Skeletal muscle satellite cell (primary cell): Measurements from ENCODE around the gene ATXN7L2.

Source experiments
- H3K27me3 ChIP-seq: 2 replicates; pipeline ENCODE4 v1.7.0; 2013; ENCODE audit warnings: low read length; ENCODE audit not compliant: control insufficient read depth, insufficient read depth
- H3K36me3 ChIP-seq: 2 replicates; pipeline ENCODE4 v1.7.0; 2013; ENCODE audit warnings: mild to moderate bottlenecking, control low read depth, low read length; ENCODE audit not compliant: insufficient read depth
- H3K4me1 ChIP-seq: 2 replicates; pipeline ENCODE4 v1.7.0; 2013; ENCODE audit warnings: low read length; ENCODE audit not compliant: control insufficient read depth, insufficient read depth
- H3K4me2 ChIP-seq: 2 replicates; pipeline ENCODE4 v1.7.0; 2013; ENCODE audit warnings: mild to moderate bottlenecking, low read length
- H3K4me3 ChIP-seq: 2 replicates; pipeline ENCODE4 v1.7.0; 2013; ENCODE audit warnings: low read length
- H3K9ac ChIP-seq: 2 replicates; pipeline ENCODE4 v1.7.0; 2013; ENCODE audit warnings: mild to moderate bottlenecking, low read depth, low read length, moderate library complexity
- H3K9me3 ChIP-seq: replicated peaks from 2 replicates; pipeline ENCODE4 v1.7.0; 2013; ENCODE audit warnings: mild to moderate bottlenecking, control low read depth, low read length

Gene ATXN7L2

DNA sequence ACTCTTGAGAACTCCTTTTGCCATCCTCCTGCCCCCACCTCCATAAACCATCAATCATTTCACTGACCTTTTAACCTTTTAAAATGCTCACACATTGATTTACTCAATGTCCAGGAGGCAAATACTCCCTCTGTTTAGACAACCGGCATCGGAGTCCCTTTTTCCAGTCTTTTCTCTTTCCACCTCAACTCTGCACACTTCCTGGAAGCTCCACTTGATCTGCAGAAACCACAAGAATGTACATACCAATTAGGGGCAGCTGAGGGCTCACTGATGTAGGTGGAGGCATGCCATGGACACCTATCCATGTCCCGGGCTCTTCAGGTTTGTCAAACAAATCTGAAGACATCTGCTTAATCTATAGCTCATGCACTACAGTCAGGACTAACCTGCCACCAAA is 31.1 kb downstream of the ATXN7L2 start:
- H3K9ac ChIP-seq = no peak overlapping the region
- no peaks in the 10 kb centered on the region for H3K36me3 ChIP-seq
- no peak overlapping the region for H3K4me3 ChIP-seq
- peaks cover 6% of the 10 kb centered on the region for H3K4me1 ChIP-seq
- H3K4me2 ChIP-seq = no peak overlapping the region
- H3K27me3 ChIP-seq = peaks cover 17% of the 10 kb centered on the region
- H3K9me3 ChIP-seq = no peaks in the 10 kb centered on the region

DNA sequence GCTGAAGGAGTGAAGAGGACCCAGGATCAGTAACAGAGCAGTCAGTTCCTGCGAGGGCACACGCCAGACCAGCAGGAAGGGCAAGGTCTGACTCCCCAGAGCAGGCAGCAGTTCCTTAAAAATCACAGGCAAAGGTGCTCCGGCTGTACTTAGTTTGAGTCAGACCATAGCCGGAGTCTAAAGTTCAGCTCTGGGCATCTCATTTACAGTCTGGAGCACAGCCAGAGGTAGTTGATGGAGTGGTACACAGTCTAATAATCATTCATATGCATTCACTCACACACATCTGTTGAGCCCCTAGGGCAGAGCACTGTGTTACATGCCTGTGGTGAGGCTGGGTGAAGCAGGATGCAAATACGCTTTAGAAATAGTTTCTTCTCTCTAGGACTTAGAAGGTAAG is 33.2 kb downstream of the ATXN7L2 start:
- H3K36me3 ChIP-seq = no peaks in the 10 kb centered on the region
- H3K4me1 ChIP-seq = no peaks in the 10 kb centered on the region
- H3K9ac ChIP-seq = no peak overlapping the region
- no peak overlapping the region for H3K4me3 ChIP-seq
- H3K9me3 ChIP-seq = no peaks in the 10 kb centered on the region
- H3K27me3 ChIP-seq = peaks cover 18% of the 10 kb centered on the region
- H3K4me2 ChIP-seq = no peak overlapping the region

DNA sequence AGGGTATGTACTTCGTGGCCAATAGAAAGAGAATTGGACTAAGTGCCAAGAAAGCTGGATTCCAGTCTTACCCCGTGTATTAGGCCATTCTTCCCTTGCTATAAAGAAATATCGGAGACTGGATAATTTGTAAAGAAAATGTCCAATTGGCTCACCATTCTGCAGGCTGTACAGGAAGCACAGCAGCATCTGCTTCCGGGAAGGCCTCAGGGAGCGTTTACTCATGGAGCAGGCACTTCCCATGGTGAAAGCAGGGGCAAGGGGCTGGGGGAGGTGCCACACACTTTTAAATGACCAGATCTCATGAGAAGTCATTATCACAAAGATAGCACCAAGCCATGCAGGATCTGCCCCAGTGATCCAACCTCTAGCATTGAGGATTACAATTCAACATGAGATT is 33.6 kb downstream of the ATXN7L2 start:
- no peaks in the 10 kb centered on the region for H3K36me3 ChIP-seq
- no peak overlapping the region for H3K4me3 ChIP-seq
- peaks cover 23% of the 10 kb centered on the region for H3K27me3 ChIP-seq
- H3K9me3 ChIP-seq = no peaks in the 10 kb centered on the region
- H3K4me2 ChIP-seq = no peak overlapping the region
- no peak overlapping the region for H3K9ac ChIP-seq
- H3K4me1 ChIP-seq = no peaks in the 10 kb centered on the region

DNA sequence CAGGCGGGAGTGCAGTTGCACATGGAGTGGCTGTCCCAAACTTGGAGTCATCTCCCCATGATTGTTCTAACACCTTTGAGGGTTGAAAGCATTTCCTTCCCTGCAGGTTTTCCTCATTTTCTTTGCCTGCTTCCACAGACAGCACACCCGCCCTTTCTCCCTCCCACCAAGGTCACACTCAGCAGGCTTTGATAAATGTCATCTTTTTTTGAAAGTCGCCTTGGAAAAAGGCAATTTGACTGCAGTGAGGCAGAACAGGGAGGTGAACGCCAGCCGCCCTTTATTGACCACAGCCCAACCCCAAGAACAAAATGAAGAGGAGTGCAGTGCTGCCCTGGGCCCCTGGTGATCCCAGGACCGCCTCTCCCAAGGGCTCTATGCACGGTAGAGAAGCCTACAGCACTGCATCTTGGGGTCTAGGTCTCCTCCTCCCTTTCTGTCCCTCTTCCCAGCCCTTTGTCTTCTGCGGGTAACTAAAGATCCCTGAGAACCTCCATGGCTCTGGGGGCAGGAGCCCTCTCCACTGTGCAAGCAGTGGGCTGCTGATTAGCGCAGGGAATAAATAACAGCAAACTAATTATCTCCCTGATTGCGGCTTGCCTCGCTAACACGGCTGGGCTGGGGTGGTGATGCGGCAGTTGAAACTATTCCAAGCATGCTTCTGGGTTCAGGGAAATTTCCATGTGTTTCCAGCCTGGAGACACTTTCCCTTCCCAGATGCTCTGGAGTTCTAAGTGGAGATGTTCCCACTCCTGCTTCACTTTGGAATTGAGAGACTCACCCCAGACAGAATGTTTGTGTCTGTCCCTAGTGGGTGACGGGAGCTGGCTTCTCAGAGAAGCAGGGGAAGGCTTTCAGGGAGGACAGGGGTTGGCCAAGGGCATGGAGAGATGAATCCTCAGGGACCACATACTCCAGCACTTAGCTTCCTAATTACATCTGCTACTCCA is 37.6 kb downstream of the ATXN7L2 start:
- peaks cover 39% of the 10 kb centered on the region for H3K27me3 ChIP-seq
- no peaks in the 10 kb centered on the region for H3K36me3 ChIP-seq
- H3K4me1 ChIP-seq = no peaks in the 10 kb centered on the region
- no peak overlapping the region for H3K4me2 ChIP-seq
- H3K4me3 ChIP-seq = no peak overlapping the region
- no peak overlapping the region for H3K9ac ChIP-seq
- H3K9me3 ChIP-seq = no peaks in the 10 kb centered on the region

DNA sequence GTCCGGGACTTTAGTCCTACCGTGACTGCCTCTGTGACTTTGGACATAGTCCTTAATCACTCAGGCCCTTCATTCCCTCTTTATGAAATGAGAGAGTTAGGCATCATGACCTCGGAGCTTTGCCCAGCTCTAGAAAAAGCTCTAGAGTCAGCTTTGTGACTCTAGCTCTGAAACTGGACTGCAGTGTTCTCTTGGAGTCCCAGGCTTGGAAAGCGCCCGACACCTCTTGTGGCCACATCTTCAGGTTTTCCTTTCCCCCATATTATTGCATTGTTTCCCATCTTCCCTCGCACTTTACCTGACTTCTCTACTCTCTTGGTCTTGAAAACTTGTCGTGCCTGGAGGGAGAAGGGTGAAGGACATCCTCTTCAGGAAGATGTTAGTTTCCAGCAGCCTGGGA is 38.3 kb downstream of the ATXN7L2 start:
- H3K4me1 ChIP-seq = no peaks in the 10 kb centered on the region
- H3K27me3 ChIP-seq = peaks cover 39% of the 10 kb centered on the region
- H3K4me2 ChIP-seq = no peak overlapping the region
- no peaks in the 10 kb centered on the region for H3K36me3 ChIP-seq
- H3K9me3 ChIP-seq = no peaks in the 10 kb centered on the region
- H3K9ac ChIP-seq = no peak overlapping the region
- no peak overlapping the region for H3K4me3 ChIP-seq

DNA sequence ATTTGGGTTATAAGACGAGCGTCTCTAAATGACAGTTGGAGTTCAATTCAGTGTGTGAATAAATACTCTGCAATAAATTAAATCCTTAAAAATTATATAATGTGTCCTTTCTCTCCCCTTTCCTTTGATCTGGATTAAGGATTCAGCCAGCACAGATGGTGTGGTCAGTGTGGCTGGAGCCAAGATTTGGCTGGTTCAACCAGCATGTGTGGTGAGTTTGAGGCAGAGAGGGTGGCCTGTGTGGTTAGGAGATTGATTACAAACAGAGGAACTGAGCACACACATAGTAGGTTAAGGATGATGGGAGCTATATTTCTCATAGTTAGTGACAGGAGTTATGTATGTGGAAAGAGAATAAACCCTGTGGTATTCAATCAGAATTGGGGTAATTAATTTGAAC is 40.0 kb downstream of the ATXN7L2 start:
- no peaks in the 10 kb centered on the region for H3K4me1 ChIP-seq
- H3K27me3 ChIP-seq = peaks cover 49% of the 10 kb centered on the region
- no peaks in the 10 kb centered on the region for H3K9me3 ChIP-seq
- no peaks in the 10 kb centered on the region for H3K36me3 ChIP-seq
- H3K4me3 ChIP-seq = no peak overlapping the region
- H3K9ac ChIP-seq = no peak overlapping the region
- no peak overlapping the region for H3K4me2 ChIP-seq

DNA sequence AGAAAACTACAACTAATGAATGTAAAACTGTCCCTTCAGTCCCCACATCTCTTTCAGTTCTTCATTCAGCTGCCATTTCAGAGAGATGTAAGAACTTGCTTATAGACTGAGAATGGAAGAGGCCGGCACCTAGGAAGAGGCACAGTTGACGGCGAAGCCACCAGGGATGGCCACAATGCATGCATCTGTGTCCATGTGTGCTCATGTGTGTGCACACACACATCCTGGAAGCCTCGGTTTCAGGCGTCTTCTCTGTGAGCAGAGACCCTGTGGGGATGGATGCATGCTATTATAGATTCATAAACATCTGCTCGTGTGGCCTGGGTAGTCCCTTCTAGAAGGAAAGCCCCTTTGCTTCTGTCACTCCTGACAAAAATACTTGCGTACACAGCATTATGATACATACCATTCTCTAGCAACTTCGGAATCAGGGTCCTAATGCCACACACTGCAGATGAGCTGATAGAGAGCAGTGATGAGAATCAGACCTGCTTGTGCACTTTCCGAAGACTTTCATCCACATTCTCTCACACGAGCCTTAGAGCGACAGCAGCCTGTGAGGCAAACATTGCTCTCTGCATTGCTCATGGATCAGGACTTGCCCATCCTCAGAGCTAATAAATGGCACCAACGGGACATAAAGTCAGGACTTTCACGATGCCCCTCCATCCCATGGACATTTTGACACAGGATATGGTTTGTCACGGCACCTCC is 43.5 kb downstream of the ATXN7L2 start:
- Histone ChIP-seq H3K9ac (no peak overlapping the region), H3K36me3 (no peaks in the 10 kb centered on the region), H3K27me3 (peaks cover 27% of the 10 kb centered on the region), H3K4me2 (no peak overlapping the region), H3K4me1 (peaks cover 19% of the 10 kb centered on the region), H3K4me3 (no peak overlapping the region), H3K9me3 (no peaks in the 10 kb centered on the region)

DNA sequence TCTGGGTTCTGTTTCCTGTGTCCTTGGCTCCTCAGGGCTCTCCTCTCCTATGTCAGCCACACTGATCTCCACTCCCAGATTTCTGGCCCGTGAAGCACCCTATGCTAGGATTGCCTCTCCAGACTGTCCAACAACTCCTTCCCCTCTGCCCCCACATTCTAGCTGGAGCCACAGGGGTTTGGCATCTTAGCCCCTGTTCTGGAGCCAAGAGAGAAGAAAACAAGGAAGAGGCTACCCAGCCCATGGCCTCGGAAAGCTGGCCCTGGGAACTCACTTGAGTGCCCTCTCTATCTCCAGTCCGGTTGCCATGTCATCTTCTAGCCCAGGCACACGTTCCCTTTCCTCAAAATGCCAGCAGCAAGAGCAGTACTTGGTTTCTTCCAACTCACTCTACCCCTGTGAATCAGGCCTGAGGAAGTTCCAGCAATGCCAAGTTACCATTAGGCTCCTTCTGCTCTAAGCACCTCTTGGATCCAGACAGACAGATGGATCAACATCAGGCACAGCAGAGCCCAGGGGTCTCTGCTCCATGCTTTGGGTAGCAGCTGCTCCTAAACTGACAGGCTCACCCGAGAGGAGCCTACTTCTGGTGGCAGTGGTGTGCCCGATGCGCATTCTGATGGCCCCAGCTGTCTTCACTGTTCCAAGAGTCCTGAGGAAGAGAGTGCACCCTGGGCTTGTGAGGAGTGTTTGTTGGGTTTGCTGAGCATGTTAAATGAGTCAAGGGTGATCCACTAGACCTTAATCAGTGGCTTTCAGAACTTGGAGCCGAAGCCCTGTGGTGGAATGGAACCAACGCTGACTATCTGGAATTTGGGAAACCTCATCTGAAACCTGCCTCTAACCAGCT is 44.4 kb downstream of the ATXN7L2 start:
- no peaks in the 10 kb centered on the region for H3K9me3 ChIP-seq
- H3K4me2 ChIP-seq = no peak overlapping the region
- H3K4me3 ChIP-seq = no peak overlapping the region
- H3K36me3 ChIP-seq = no peaks in the 10 kb centered on the region
- H3K9ac ChIP-seq = no peak overlapping the region
- H3K4me1 ChIP-seq = peaks cover 25% of the 10 kb centered on the region
- H3K27me3 ChIP-seq = peaks cover 19% of the 10 kb centered on the region

DNA sequence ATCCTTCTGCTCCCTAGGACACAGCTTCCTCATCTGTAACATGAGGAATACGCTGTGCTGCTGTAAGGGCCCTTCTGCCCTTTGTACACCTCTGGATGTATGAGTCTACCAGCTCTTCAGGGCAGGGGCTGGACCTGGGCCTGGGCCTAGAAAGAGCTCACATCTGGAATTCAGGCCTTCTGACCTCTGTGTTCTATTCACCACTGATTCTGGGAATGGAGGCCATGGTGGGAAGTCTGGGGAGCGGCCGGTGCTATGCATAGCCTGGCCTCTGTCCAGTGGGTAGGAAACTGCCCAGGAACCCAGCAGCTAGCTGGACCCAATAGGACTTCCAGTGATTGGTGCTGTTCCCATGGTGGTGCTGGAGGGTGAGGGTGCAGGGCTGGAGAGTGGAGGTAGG is 45.0 kb downstream of the ATXN7L2 start:
- Histone ChIP-seq H3K9me3 (no peaks in the 10 kb centered on the region), H3K9ac (no peak overlapping the region), H3K36me3 (no peaks in the 10 kb centered on the region), H3K27me3 (peaks cover 18% of the 10 kb centered on the region), H3K4me1 (peaks cover 25% of the 10 kb centered on the region), H3K4me2 (no peak overlapping the region), H3K4me3 (no peak overlapping the region)

DNA sequence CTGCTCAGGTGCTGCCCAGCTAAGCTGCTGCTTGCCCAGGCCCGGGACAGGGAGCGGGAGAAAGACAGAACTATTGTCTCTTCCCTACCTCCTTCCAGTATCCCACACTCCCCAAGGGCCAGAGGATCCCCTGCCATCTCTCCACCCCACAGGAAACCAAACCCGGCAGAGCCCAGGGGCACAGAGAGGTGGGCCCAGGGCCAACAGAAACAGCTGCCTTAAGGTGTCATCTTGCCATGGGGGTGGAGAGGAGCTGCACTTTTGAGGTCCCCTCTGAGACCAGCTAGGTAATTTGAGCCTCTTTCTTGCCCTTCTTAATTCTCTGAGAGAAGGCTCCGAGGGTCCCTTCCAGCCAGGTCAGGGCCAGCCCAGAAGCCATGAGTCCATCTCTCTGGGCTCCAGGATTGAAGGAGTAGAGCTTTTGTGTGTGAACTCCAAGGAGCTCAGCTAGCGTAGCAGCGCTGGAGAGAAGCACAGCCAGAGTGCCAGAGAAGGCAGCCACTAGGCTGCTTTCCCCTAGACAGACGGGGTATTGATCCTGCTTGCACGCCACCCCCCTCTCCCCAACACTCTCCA is 46.3 kb downstream of the ATXN7L2 start:
- Histone ChIP-seq H3K9me3 (no peaks in the 10 kb centered on the region), H3K36me3 (no peaks in the 10 kb centered on the region), H3K4me3 (no peak overlapping the region), H3K27me3 (peaks cover 18% of the 10 kb centered on the region), H3K4me2 (peak overlapping the region; percentile 8), H3K9ac (no peak overlapping the region), H3K4me1 (peaks cover 25% of the 10 kb centered on the region)
